Keratinocyte (primary cell): Measurements from ENCODE around the gene B4GALT4. TPM values are rescaled to one million over a fixed set of nuclear protein-coding genes. Genes with fewer than 3 reads are reported as not detected.

Experiments
- DNase-seq: peaks from one replicate; pipeline ENCODE4 v3.0.0-alpha.2; 2011; ENCODE audit warnings: low read depth, missing footprints, low spot score
- FAIRE-seq: peaks from 2 replicates; lab custom pipeline; 2011; peaks lifted over from hg19 to GRCh38; lab: Jason Lieb, UNC
- H2AFZ ChIP-seq: 2 replicates; pipeline ENCODE4 v1.6.0; 2012; ENCODE audit warnings: low read length, control low read depth, inconsistent platforms; ENCODE audit not compliant: control insufficient read depth
- H3K27ac ChIP-seq: 2 replicates; pipeline ENCODE4 v1.5.1; 2011; ENCODE audit warnings: low read length; ENCODE audit not compliant: control insufficient read depth, insufficient read depth
- H3K27me3 ChIP-seq: 3 replicates; pipeline ENCODE4 v1.6.0; 2011; ENCODE audit warnings: low read length; ENCODE audit not compliant: control insufficient read depth, insufficient read depth; ENCODE audit errors: extremely low read depth
- H3K36me3 ChIP-seq, 2 experiments: 2 replicates in 1 of 2; 3 replicates in 1 of 2; pipeline ENCODE4 v1.5.1; 2011; ENCODE audit warnings: low read length in 2 of 2, mild to moderate bottlenecking in 1 of 2; ENCODE audit not compliant: control insufficient read depth in 2 of 2, insufficient read depth in 2 of 2; ENCODE audit errors: extremely low read depth in 1 of 2
- H3K4me1 ChIP-seq: 3 replicates; pipeline ENCODE4 v1.5.1; 2011; ENCODE audit warnings: low read length; ENCODE audit not compliant: control insufficient read depth, insufficient read depth; ENCODE audit errors: extremely low read depth
- H3K4me2 ChIP-seq: 3 replicates; pipeline ENCODE4 v1.6.0; 2011; ENCODE audit warnings: low read depth, low read length; ENCODE audit not compliant: control insufficient read depth, insufficient read depth; ENCODE audit errors: extremely low read depth
- H3K4me3 ChIP-seq, 3 experiments: fragments of 200-600 bp in 1 of 3; sonication (generic) in 1 of 3; 2 replicates in 2 of 3; 3 replicates in 1 of 3; pipeline ENCODE4 v1.5.1; 2011 to 2016; ENCODE audit warnings: low read length in 3 of 3, mild to moderate bottlenecking in 3 of 3, control low read depth in 2 of 3, inconsistent platforms in 1 of 3, low read depth in 1 of 3, mixed read lengths in 1 of 3, mixed run types in 1 of 3, moderate library complexity in 1 of 3; ENCODE audit not compliant: control insufficient read depth in 2 of 3, insufficient read depth in 2 of 3; ENCODE audit errors: extremely low read depth in 1 of 3
- H3K79me2 ChIP-seq: 2 replicates; pipeline ENCODE4 v1.6.0; 2012; ENCODE audit warnings: low read length; ENCODE audit not compliant: control insufficient read depth, insufficient read depth
- H3K9ac ChIP-seq: 3 replicates; pipeline ENCODE4 v1.6.0; 2011; ENCODE audit warnings: low read length; ENCODE audit not compliant: control insufficient read depth, insufficient read depth; ENCODE audit errors: extremely low read depth
- H3K9me1 ChIP-seq: 3 replicates; pipeline ENCODE4 v1.6.0; 2011; ENCODE audit warnings: low read length; ENCODE audit not compliant: control insufficient read depth, insufficient read depth; ENCODE audit errors: extremely low read depth
- H3K9me3 ChIP-seq: 2 replicates; pipeline ENCODE4 v1.5.1; 2012; ENCODE audit warnings: low read depth, low read length; ENCODE audit not compliant: control insufficient read depth
- H4K20me1 ChIP-seq: 3 replicates; pipeline ENCODE4 v1.6.0; 2011; ENCODE audit warnings: low read length; ENCODE audit not compliant: control insufficient read depth, insufficient read depth; ENCODE audit errors: extremely low read depth
- CTCF ChIP-seq, 3 experiments: IDR thresholded peaks in 1 of 3; conservative IDR thresholded peaks in 1 of 3; optimal IDR thresholded peaks in 1 of 3; 2 replicates in 2 of 3; 3 replicates in 1 of 3; pipeline versions ENCODE3 to v1.5.1; 2011; ENCODE audit warnings: low read length in 3 of 3, mild to moderate bottlenecking in 3 of 3, moderate library complexity in 2 of 3, control low read depth in 1 of 3, inconsistent platforms in 1 of 3; ENCODE audit not compliant: insufficient read depth in 2 of 3; ENCODE audit errors: extremely low read depth in 1 of 3
- EZH2 ChIP-seq: IDR thresholded peaks from one replicate; pipeline ENCODE4 v1.6.1; 2012; ENCODE audit warnings: inconsistent platforms, mild to moderate bottlenecking, low read length, moderate library complexity
- dilution Hi-C: fragments of 300-500 bp; cut with MboI; formaldehyde crosslinking; loops from one replicate; pipeline ENCODE4 v1.7.0; 2020; ENCODE audit warnings: low sequenced_read_pairs; ENCODE audit not compliant: extremely low pct_ligation_motif_present
- polyA plus RNA-seq, 5 experiments: library from polyadenylated mRNA; depleted of rRNA in 3 of 5; stranded (reverse) in 3 of 5; stranded (forward) in 1 of 5; unstranded in 1 of 5; fragments of >200 nt; gene quantifications; 1 replicate in 1 of 5; 2 replicates in 3 of 5; 3 replicates in 1 of 5; pipeline versions ENCODE4 v1.2.1 to v1.2.3, GENCODE V29; 2011 to 2012; ENCODE audit warnings: missing spikeins in 2 of 5, low read depth in 1 of 5, low replicate concordance in 1 of 5

The B4GALT4 gene
- polyA plus RNA-seq, 1 donor (not counting 4 experiments of a cell fraction or from before 2014, with no cell fraction given), result 43.3 TPM

GRCh38 chr3:119184796-119185570 lies 55.7 kb downstream of the B4GALT4 start:
- Histone ChIP-seq H3K4me1 (peaks cover 38% of the 10 kb centered on the region), H3K36me3 (no peaks in the 10 kb centered on the region), H2AFZ (no peak overlapping the region), H3K9ac (no peak overlapping the region), H4K20me1 (no peaks in the 10 kb centered on the region), H3K9me1 (no peaks in the 10 kb centered on the region), H3K27me3 (no peaks in the 10 kb centered on the region), H3K4me2 (peak overlapping the region; percentile 33), H3K79me2 (no peaks in the 10 kb centered on the region), H3K4me3 (no peak overlapping the region), H3K27ac (peak overlapping the region; percentile 37), H3K9me3 (no peaks in the 10 kb centered on the region)
- peak; percentile 96 for FAIRE-seq
- no peak for TF ChIP-seq CTCF (optimal IDR thresholded peaks at IDR 0.05 in 1 of 3, IDR thresholded peaks at IDR 0.05 in 1 of 3, conservative IDR thresholded peaks at IDR 0.05 in 1 of 3; ENCODE audit: extremely low read depth in 1 of 3, insufficient read depth in 2 of 3, low read length in 3 of 3)
- no peak for TF ChIP-seq EZH2
- dilution Hi-C loops, result no loop called here
- DNase-seq, result no peak

GRCh38 chr3:119184111-119184510 lies 56.6 kb downstream of the B4GALT4 start:
- Histone ChIP-seq H3K27me3 (no peaks in the 10 kb centered on the region), H2AFZ (no peak overlapping the region), H3K4me3 (no peak overlapping the region), H4K20me1 (no peaks in the 10 kb centered on the region), H3K9ac (no peak overlapping the region), H3K4me2 (no peak overlapping the region), H3K79me2 (no peaks in the 10 kb centered on the region), H3K9me3 (no peaks in the 10 kb centered on the region), H3K4me1 (peaks cover 38% of the 10 kb centered on the region), H3K9me1 (no peaks in the 10 kb centered on the region), H3K27ac (no peak overlapping the region), H3K36me3 (no peaks in the 10 kb centered on the region)
- FAIRE-seq, result no peak
- dilution Hi-C loops, result no loop called here
- TF ChIP-seq EZH2 (no peak), CTCF (optimal IDR thresholded peaks at IDR 0.05 in 1 of 3, IDR thresholded peaks at IDR 0.05 in 1 of 3, conservative IDR thresholded peaks at IDR 0.05 in 1 of 3; ENCODE audit: extremely low read depth in 1 of 3, insufficient read depth in 2 of 3, low read length in 3 of 3) (no peak)
- no peak for DNase-seq
